GM21367 (cell line): Measurements from ENCODE around the gene CCDC201.

Experiments used
- ATAC-seq: cut with Tn5 transposase; IDR thresholded peaks from one replicate; pipeline ENCODE4 v1.9.1; 2021; ENCODE audit not compliant: unreplicated experiment

CCDC201 gene

GRCh38 chr7:45893374-45893995, 20.6 kb upstream of the CCDC201 start:
- ATAC-seq: no peak

GRCh38 chr7:45892407-45893035, 19.6 kb upstream of the CCDC201 start:
- ATAC-seq: no peak

GRCh38 chr7:45891462-45892402, 18.9 kb upstream of the CCDC201 start:
- no peak for ATAC-seq

- ATAC-seq: no peak
Measured at GRCh38 chr7:45890902-45891461, 18.1 kb upstream of the CCDC201 start.

- no peak for ATAC-seq
Measured at GRCh38 chr7:45890125-45890901, 17.4 kb upstream of the CCDC201 start.

- no peak for ATAC-seq
Measured at GRCh38 chr7:45889367-45890067, 16.6 kb upstream of the CCDC201 start.

GRCh38 chr7:45888993-45889366, 16.1 kb upstream of the CCDC201 start:
- no peak for ATAC-seq

GRCh38 chr7:45888185-45888992, 15.5 kb upstream of the CCDC201 start, which contains the start of gene IGFBP1:
Gene IGFBP1 (plus strand): TSS chr7:45888488. CDS start chr7:45888653, 165 bp downstream.
- no peak for ATAC-seq

GRCh38 chr7:45886931-45887667, 14.2 kb upstream of the CCDC201 start:
- ATAC-seq: no peak

- no peak for ATAC-seq
Measured at GRCh38 chr7:45885264-45885882, 12.5 kb upstream of the CCDC201 start.

- no peak for ATAC-seq
Measured at GRCh38 chr7:45884136-45884535, 11.3 kb upstream of the CCDC201 start.

- no peak for ATAC-seq
Measured at GRCh38 chr7:45882465-45882810, 9.6 kb upstream of the CCDC201 start.

- no peak for ATAC-seq
Measured at GRCh38 chr7:45881759-45882464, 9.0 kb upstream of the CCDC201 start.

- no peak for ATAC-seq
Measured at GRCh38 chr7:45881280-45881758, 8.4 kb upstream of the CCDC201 start.

GRCh38 chr7:45880433-45880860, 7.6 kb upstream of the CCDC201 start:
- no peak for ATAC-seq

- no peak for ATAC-seq
Measured at GRCh38 chr7:45878457-45879144, 5.7 kb upstream of the CCDC201 start.

- no peak for ATAC-seq
Measured at GRCh38 chr7:45876519-45876918, 3.6 kb upstream of the CCDC201 start.
